Kasumi-1 (cell line): ENCODE results near the gene SSB.
"Not testable (repeated sequence)": the region's sequence is repeated elsewhere in the genome, so short reads cannot be mapped to it uniquely, and the experiment has no call there.

ENCODE experiments used
- DNase-seq, 2 experiments: peaks; one replicate each; lab custom pipeline; 2025; lab: John Stamatoyannopoulos, UW

SSB gene

GRCh38 chr2:169781249-169782013 is 17.2 kb upstream of the SSB start:
- no peak for DNase-seq

- no peak for DNase-seq
Observed at GRCh38 chr2:169782513-169782912, 16.2 kb upstream of the SSB start.

GRCh38 chr2:169790581-169790980 is 8.1 kb upstream of the SSB start:
- DNase-seq, result no peak

- no peak for DNase-seq
Observed at GRCh38 chr2:169795181-169795580, 3.5 kb upstream of the SSB start.

- DNase-seq, result no peak
Observed at GRCh38 chr2:169796441-169796840, 2.2 kb upstream of the SSB start.

GRCh38 chr2:169797601-169798000 is 1.1 kb upstream of the SSB start:
- no peak for DNase-seq

GRCh38 chr2:169798397-169798717 is 314 bp upstream of the SSB start:
- peak in 1 of 2 experiments; percentile 53 for DNase-seq

- no peak for DNase-seq
Observed at GRCh38 chr2:169803480-169803879, 4.8 kb downstream of the SSB start.

GRCh38 chr2:169806586-169806985 is 7.9 kb downstream of the SSB start:
- DNase-seq, result no peak

GRCh38 chr2:169808221-169808620 is 9.6 kb downstream of the SSB start:
- no peak for DNase-seq

- no peak for DNase-seq
Observed at GRCh38 chr2:169815849-169816248, 17.2 kb downstream of the SSB start.

GRCh38 chr2:169816961-169817360 is 18.3 kb downstream of the SSB start:
- not testable (repeated sequence) for DNase-seq

GRCh38 chr2:169817369-169817768 is 18.7 kb downstream of the SSB start:
- DNase-seq, result not testable (repeated sequence)

GRCh38 chr2:169818241-169818640 is 19.6 kb downstream of the SSB start:
- no peak for DNase-seq

GRCh38 chr2:169819106-169819505 is 20.4 kb downstream of the SSB start:
- DNase-seq, result no peak

GRCh38 chr2:169820101-169820500 is 21.4 kb downstream of the SSB start:
- not testable (repeated sequence) for DNase-seq

- DNase-seq, result no peak
Observed at GRCh38 chr2:169822036-169822435, 23.4 kb downstream of the SSB start.

- no peak for DNase-seq
Observed at GRCh38 chr2:169822785-169823392, 24.2 kb downstream of the SSB start.

GRCh38 chr2:169823996-169824372 is 25.3 kb downstream of the SSB start:
- DNase-seq, result peak; percentile 49 to 73

GRCh38 chr2:169824373-169825333 is 26.0 kb downstream of the SSB start, which contains the start of gene METTL5:
Gene METTL5, minus strand, starts transcription at chr2:169824905. Its CDS starts 308 bp downstream, at chr2:169824597.
- peak; percentile 86 to 87 for DNase-seq

GRCh38 chr2:169827272-169828140 is 28.8 kb downstream of the SSB start, which contains the start of gene UBR3:
Gene UBR3, plus strand, starts transcription at chr2:169827454. Its CDS starts 54 bp downstream, at chr2:169827508.
- peak; percentile 96 for DNase-seq
